ENCODE results near the gene OR4X2.
A peak's percentile ranks its signal among the peaks of the same experiment; 100 is the strongest.
"Not testable (repeated sequence)": the region's sequence is repeated elsewhere in the genome, so short reads cannot be mapped to it uniquely, and the experiment has no call there.

Gene OR4X2, protein sequence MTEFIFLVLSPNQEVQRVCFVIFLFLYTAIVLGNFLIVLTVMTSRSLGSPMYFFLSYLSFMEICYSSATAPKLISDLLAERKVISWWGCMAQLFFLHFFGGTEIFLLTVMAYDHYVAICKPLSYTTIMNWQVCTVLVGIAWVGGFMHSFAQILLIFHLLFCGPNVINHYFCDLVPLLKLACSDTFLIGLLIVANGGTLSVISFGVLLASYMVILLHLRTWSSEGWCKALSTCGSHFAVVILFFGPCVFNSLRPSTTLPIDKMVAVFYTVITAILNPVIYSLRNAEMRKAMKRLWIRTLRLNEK

GRCh38 chr11:48244804-48245203 lies at the start of gene OR4X2:
OR4X2 (plus strand) TSS chr11:48245104; CDS start chr11:48245104, 0 bp downstream.
- DNase-seq: no peak

- DNase-seq: no peak
These were observed 37.0 kb upstream of the OR4X2 start for GRCh38 chr11:48207881-48208280.

GRCh38 chr11:48210052-48210451 lies 34.9 kb upstream of the OR4X2 start:
- peak in 1 of 2 experiments; percentile 32 for DNase-seq

DNA sequence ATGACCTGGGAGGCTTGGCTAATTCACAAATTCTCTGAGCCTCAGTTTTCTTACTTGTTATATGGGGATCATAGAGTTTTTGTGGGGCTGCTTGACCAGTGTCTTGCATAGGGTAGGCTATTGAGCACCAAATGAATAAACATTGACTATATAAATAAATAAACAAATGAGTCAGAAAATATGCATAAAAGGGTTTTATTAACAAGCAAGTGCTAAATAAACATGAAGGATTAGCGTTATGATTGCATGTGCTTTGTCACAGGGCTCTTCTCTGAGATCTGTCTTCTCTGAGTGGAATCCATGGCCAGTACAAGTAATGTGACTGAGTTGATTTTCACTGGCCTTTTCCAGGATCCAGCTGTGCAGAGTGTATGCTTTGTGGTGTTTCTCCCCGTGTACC lies 28.4 kb upstream of the OR4X2 start, which contains the start of gene OR4B1:
Gene OR4B1 (plus strand): TSS at position 301 of the 400 bp plus-strand sequence. CDS start 0 bp downstream, at position 301.
- no peak for DNase-seq

- DNase-seq: no peak
These were observed 16.1 kb upstream of the OR4X2 start for GRCh38 chr11:48228761-48229160.

GRCh38 chr11:48230057-48230456 lies 14.8 kb upstream of the OR4X2 start:
- DNase-seq: not testable (repeated sequence)

- no peak for DNase-seq
These were observed 7.2 kb upstream of the OR4X2 start for GRCh38 chr11:48237727-48238126.

GRCh38 chr11:48242501-48242900 lies 2.4 kb upstream of the OR4X2 start:
- DNase-seq: no peak

GRCh38 chr11:48248902-48249301 lies 4.0 kb downstream of the OR4X2 start:
- DNase-seq: no peak

GRCh38 chr11:48261600-48261999 lies 16.7 kb downstream of the OR4X2 start:
- no peak for DNase-seq

DNA sequence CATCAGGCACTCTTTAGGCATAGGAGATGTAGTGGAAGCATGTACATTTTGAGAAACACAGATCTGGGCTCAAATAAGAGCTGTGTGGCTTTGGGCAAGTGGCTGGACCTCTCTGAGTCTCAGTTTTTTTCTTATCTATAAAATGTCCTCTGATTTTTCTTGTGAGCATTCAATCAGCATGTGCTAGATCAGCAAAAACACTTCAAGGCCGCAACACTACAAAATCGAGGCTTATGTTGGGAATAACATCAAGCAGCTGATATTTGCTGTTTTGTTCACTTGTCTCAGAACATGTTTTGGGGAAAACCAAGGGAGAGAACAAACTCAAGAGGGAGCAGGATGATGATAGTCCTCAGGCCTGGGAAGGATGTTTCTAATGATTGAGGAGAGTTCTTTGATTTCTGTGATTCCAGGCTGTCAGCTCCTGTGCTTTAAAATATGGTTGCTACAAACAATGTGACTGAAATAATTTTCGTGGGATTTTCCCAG lies 18.6 kb downstream of the OR4X2 start, which contains the start of gene OR4X1:
Gene OR4X1 (plus strand): TSS at position 439 of the 489 bp plus-strand sequence. CDS start 0 bp downstream, at position 439.
- DNase-seq: no peak

GRCh38 chr11:48270621-48271020 lies 25.7 kb downstream of the OR4X2 start:
- DNase-seq: no peak

GRCh38 chr11:48272606-48273005 lies 27.7 kb downstream of the OR4X2 start:
- DNase-seq: no peak
